Embryonic facial prominence (tissue), 1 donor: Measurements from ENCODE around the gene STX10.
"Not testable (repeated sequence)": the region's sequence is repeated elsewhere in the genome, so short reads cannot be mapped to it uniquely, and the experiment has no call there.

Experiments
- DNase-seq: peaks from one replicate; pipeline ENCODE4 v3.0.0-alpha.2; 2016; ENCODE audit errors: extremely low spot score

STX10 gene

GRCh38 chr19:13150187-13150930 is at the start of gene STX10, which contains the start of gene IER2:
STX10 (minus strand) TSS chr19:13150375; CDS start chr19:13150173, 202 bp downstream.
IER2 (plus strand) TSS chr19:13150411; CDS start chr19:13153187, 2,776 bp downstream.
- peak; percentile 91 for DNase-seq

GRCh38 chr19:13198634-13199033 is 48.5 kb upstream of the STX10 start:
- DNase-seq, result no peak

- DNase-seq, result no peak
These were observed 45.5 kb upstream of the STX10 start for GRCh38 chr19:13195678-13196077.

GRCh38 chr19:13190781-13191540 is 40.8 kb upstream of the STX10 start:
- no peak for DNase-seq

- DNase-seq, result no peak
These were observed 39.4 kb upstream of the STX10 start for GRCh38 chr19:13189600-13189999.

- DNase-seq, result no peak
These were observed 37.2 kb upstream of the STX10 start for GRCh38 chr19:13187419-13187818.

- DNase-seq, result not testable (repeated sequence)
These were observed 36.5 kb upstream of the STX10 start for GRCh38 chr19:13186688-13187087.

- DNase-seq, result not testable (repeated sequence)
These were observed 35.8 kb upstream of the STX10 start for GRCh38 chr19:13185763-13186657.

- DNase-seq, result not testable (repeated sequence)
These were observed 34.8 kb upstream of the STX10 start for GRCh38 chr19:13184926-13185325.

- no peak for DNase-seq
These were observed 31.7 kb upstream of the STX10 start for GRCh38 chr19:13181747-13182388.

- DNase-seq, result not testable (repeated sequence)
These were observed 28.1 kb upstream of the STX10 start for GRCh38 chr19:13178291-13178690.

- DNase-seq, result not testable (repeated sequence)
These were observed 27.4 kb upstream of the STX10 start for GRCh38 chr19:13177584-13177983.

- no peak for DNase-seq
These were observed 26.2 kb upstream of the STX10 start for GRCh38 chr19:13176345-13176744.

GRCh38 chr19:13173139-13173737 is 23.1 kb upstream of the STX10 start:
- no peak for DNase-seq

- no peak for DNase-seq
These were observed 22.4 kb upstream of the STX10 start for GRCh38 chr19:13172346-13173138.

GRCh38 chr19:13171146-13171545 is 21.0 kb upstream of the STX10 start:
- DNase-seq, result no peak

GRCh38 chr19:13169769-13170168 is 19.6 kb upstream of the STX10 start:
- DNase-seq, result no peak

- DNase-seq, result not testable (repeated sequence)
These were observed 16.0 kb upstream of the STX10 start for GRCh38 chr19:13166151-13166550.

- no peak for DNase-seq
These were observed 15.2 kb upstream of the STX10 start for GRCh38 chr19:13165162-13165997.
